HepG2 (cell line): ENCODE measurements around the gene ZNF556. TPM values are rescaled to one million over a fixed set of nuclear protein-coding genes. Genes with fewer than 3 reads are reported as not detected.

ENCODE experiments used
- ATAC-seq: fragments of 200-7000 bp; cut with Tn5 transposase; 3 replicates; pipeline ENCODE4 v1.9.1; 2020; ENCODE audit warnings: mild to moderate bottlenecking, moderate library complexity
- BruUV-seq: library from RNA; stranded (reverse); fragments of 400-500 nt; replicated peaks from 2 replicates; lab custom pipeline; 2021; lab: Mats Ljungman, UMichigan
- CTCF ChIA-PET: fragments of 300-600 bp; formaldehyde crosslinking; extraction: SDS; loops from one replicate; lab custom pipeline; 2021; ENCODE audit warnings: low total read pairs, inconsistent platforms, low intra/inter-chr PET ratio; lab: Yijun Ruan, JAX
- POLR2A ChIA-PET: fragments of 350-600 bp; sonication (Branson Sonifier 250); formaldehyde crosslinking; loops from one replicate; lab custom pipeline; 2020; ENCODE audit warnings: antibody characterized with exemption, inconsistent platforms; lab: Yijun Ruan, JAX
- DNase-seq: peaks from one replicate; pipeline ENCODE4 v3.0.0-alpha.2; 2015; ENCODE audit warnings: low spot score
- FAIRE-seq: peaks from 3 replicates; lab custom pipeline; 2011; peaks lifted over from hg19 to GRCh38; lab: Jason Lieb, UNC
- H2AFZ ChIP-seq: one replicate; pipeline ENCODE4 v1.6.1; 2011; ENCODE audit warnings: low read length, inconsistent platforms
- H3K27ac ChIP-seq: fragments of 300-600 bp; 3 replicates; pipeline ENCODE4 v1.8.0; 2011; ENCODE audit warnings: mixed run types, mild to moderate bottlenecking, mixed read lengths, low read length, inconsistent platforms; ENCODE audit not compliant: insufficient read depth; ENCODE audit errors: extremely low read length
- H3K27me3 ChIP-seq, 2 experiments: fragments of 200-600 bp in 1 of 2; 2 replicates in 1 of 2; 3 replicates in 1 of 2; pipeline versions ENCODE4 v1.6.0 to v1.8.0; 2011; ENCODE audit warnings: low read length in 2 of 2, mild to moderate bottlenecking in 2 of 2, moderate library complexity in 2 of 2, inconsistent platforms in 1 of 2; ENCODE audit not compliant: insufficient read depth in 2 of 2, control insufficient read depth in 1 of 2
- H3K36me3 ChIP-seq, 2 experiments: fragments of 200-600 bp in 1 of 2; replicated peaks in 1 of 2; 2 replicates in 1 of 2; 3 replicates in 1 of 2; pipeline versions ENCODE4 v1.5.1 to v1.8.0; 2011; ENCODE audit warnings: low read length in 2 of 2, inconsistent platforms in 1 of 2; ENCODE audit not compliant: insufficient read depth in 2 of 2, control insufficient read depth in 1 of 2
- H3K4me1 ChIP-seq: 2 replicates; pipeline ENCODE4 v1.5.1; 2012; ENCODE audit warnings: low read length, inconsistent platforms; ENCODE audit not compliant: insufficient read depth
- H3K4me2 ChIP-seq: 2 replicates; pipeline ENCODE4 v1.6.0; 2011; ENCODE audit warnings: low read depth, low read length, inconsistent platforms
- H3K4me3 ChIP-seq, 3 experiments: fragments of 200-600 bp in 1 of 3; sonication (generic), shearing (Covaris generic) in 1 of 3; replicated peaks in 1 of 3; 2 replicates each; pipeline ENCODE4 v1.5.1; 2011 to 2016; ENCODE audit warnings: low read length in 3 of 3, inconsistent platforms in 2 of 3, low read depth in 2 of 3, mild to moderate bottlenecking in 2 of 3, control low read depth in 1 of 3, mixed read lengths in 1 of 3; ENCODE audit not compliant: insufficient read depth in 1 of 3
- H3K79me2 ChIP-seq: one replicate; pipeline ENCODE4 v1.6.1; 2011; ENCODE audit warnings: low read length, inconsistent platforms; ENCODE audit not compliant: insufficient read depth
- H3K9ac ChIP-seq: 2 replicates; pipeline ENCODE4 v1.6.0; 2011; ENCODE audit warnings: mild to moderate bottlenecking, low read depth, low read length, inconsistent platforms; ENCODE audit not compliant: insufficient read depth
- H3K9me3 ChIP-seq: 2 replicates; pipeline ENCODE4 v1.5.1; 2012; ENCODE audit warnings: mild to moderate bottlenecking, low read length
- H4K20me1 ChIP-seq: 2 replicates; pipeline ENCODE4 v1.6.0; 2011; ENCODE audit warnings: inconsistent platforms, mild to moderate bottlenecking, low read length, moderate library complexity; ENCODE audit not compliant: insufficient read depth
- NKX3-1 ChIP-seq: sonication (generic); formaldehyde crosslinking; IDR thresholded peaks from 2 replicates; pipeline ENCODE4 v1.5.0; 2020; ENCODE audit warnings: missing genetic modification reagents
- TEF ChIP-seq: sonication (generic); formaldehyde crosslinking; IDR thresholded peaks from 2 replicates; pipeline ENCODE4 v1.5.0; 2020; ENCODE audit warnings: missing genetic modification reagents
- WGBS: methylation state at CpG from one replicate; pipeline ENCODE4 v1.1.6; 2017; ENCODE audit warnings: low lambda C conversion rate; 5-methylcytosine and 5-hydroxymethylcytosine counted together
- in situ Hi-C: cut with HindIII; loops from 2 replicates; pipeline ENCODE4 v1.10.0; 2017; ENCODE audit warnings: low pct_unique_long_range_greater_than_20kb; ENCODE audit not compliant: extremely low pct_ligation_motif_present
- intact Hi-C: fragments of 100-400 bp; cut with micrococcal nuclease; formaldehyde crosslinking; loops from one replicate; pipeline ENCODE4 v1.10.0; 2022; ENCODE audit not compliant: unreplicated experiment
- polyA plus RNA-seq, 8 experiments: library from polyadenylated mRNA; depleted of rRNA in 3 of 8; stranded (reverse) in 7 of 8; unstranded in 1 of 8; fragments of >200 nt; fragmentation: Illumina TruSeq in 4 of 8; extraction: Trizol in 4 of 8; gene quantifications; 2 replicates each; pipeline versions ENCODE4 v1.2.1 to v1.2.3, GENCODE V29; 2011 to 2016; ENCODE audit warnings: low read depth in 4 of 8, missing spikeins in 1 of 8, mixed read lengths in 1 of 8; ENCODE audit not compliant: insufficient read depth in 1 of 8
- total RNA-seq, 5 experiments: library from RNA; depleted of rRNA; stranded (reverse); fragments of >200 nt; fragmentation: Illumina TruSeq; extraction: Trizol; gene quantifications; 2 replicates each; pipeline ENCODE4 v1.2.3, GENCODE V29; 2016; ENCODE audit warnings: low read depth in 1 of 5
- TF ChIP-seq, protein P1 (sequence below): sonication (generic); formaldehyde crosslinking; IDR thresholded peaks from 2 replicates; pipeline ENCODE4 v1.4.0; 2020; ENCODE audit warnings: mild to moderate bottlenecking, missing genetic modification reagents

ZNF556 gene
- total and polyA plus RNA-seq, 2 of the 13 experiments (the other 11 are each of a cell fraction or from before 2014, with no cell fraction given), result 4.2 to 28.6 TPM

DNA sequence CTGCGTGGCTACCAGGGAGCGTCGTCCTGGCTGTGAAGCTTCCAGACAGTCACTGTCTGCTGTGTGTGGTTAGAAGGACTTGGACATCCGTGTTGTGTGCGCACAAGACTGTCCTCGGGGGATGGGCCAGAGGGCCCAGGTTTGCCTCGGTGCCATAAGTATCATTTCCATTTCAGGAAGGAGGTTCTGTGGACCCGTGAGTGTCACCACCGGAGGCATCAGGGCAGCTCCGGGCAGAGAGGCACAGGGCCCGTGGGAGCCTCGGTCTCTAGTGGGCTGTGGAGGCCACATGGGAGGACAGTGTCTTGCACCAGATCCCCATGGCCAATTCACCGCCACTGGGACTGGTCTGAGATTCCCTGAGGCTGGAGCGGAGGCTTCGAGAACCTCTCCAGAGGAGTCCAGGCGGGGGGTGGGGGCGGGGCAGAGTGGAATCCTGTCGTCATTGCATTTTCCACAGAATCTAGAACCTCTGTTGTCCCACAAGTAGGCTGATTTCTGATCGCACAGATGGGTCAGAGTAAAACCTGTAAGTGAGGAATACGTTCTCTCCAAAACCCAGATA lies 39.6 kb downstream of the ZNF556 start (continued):
- TF ChIP-seq, protein P1, sequence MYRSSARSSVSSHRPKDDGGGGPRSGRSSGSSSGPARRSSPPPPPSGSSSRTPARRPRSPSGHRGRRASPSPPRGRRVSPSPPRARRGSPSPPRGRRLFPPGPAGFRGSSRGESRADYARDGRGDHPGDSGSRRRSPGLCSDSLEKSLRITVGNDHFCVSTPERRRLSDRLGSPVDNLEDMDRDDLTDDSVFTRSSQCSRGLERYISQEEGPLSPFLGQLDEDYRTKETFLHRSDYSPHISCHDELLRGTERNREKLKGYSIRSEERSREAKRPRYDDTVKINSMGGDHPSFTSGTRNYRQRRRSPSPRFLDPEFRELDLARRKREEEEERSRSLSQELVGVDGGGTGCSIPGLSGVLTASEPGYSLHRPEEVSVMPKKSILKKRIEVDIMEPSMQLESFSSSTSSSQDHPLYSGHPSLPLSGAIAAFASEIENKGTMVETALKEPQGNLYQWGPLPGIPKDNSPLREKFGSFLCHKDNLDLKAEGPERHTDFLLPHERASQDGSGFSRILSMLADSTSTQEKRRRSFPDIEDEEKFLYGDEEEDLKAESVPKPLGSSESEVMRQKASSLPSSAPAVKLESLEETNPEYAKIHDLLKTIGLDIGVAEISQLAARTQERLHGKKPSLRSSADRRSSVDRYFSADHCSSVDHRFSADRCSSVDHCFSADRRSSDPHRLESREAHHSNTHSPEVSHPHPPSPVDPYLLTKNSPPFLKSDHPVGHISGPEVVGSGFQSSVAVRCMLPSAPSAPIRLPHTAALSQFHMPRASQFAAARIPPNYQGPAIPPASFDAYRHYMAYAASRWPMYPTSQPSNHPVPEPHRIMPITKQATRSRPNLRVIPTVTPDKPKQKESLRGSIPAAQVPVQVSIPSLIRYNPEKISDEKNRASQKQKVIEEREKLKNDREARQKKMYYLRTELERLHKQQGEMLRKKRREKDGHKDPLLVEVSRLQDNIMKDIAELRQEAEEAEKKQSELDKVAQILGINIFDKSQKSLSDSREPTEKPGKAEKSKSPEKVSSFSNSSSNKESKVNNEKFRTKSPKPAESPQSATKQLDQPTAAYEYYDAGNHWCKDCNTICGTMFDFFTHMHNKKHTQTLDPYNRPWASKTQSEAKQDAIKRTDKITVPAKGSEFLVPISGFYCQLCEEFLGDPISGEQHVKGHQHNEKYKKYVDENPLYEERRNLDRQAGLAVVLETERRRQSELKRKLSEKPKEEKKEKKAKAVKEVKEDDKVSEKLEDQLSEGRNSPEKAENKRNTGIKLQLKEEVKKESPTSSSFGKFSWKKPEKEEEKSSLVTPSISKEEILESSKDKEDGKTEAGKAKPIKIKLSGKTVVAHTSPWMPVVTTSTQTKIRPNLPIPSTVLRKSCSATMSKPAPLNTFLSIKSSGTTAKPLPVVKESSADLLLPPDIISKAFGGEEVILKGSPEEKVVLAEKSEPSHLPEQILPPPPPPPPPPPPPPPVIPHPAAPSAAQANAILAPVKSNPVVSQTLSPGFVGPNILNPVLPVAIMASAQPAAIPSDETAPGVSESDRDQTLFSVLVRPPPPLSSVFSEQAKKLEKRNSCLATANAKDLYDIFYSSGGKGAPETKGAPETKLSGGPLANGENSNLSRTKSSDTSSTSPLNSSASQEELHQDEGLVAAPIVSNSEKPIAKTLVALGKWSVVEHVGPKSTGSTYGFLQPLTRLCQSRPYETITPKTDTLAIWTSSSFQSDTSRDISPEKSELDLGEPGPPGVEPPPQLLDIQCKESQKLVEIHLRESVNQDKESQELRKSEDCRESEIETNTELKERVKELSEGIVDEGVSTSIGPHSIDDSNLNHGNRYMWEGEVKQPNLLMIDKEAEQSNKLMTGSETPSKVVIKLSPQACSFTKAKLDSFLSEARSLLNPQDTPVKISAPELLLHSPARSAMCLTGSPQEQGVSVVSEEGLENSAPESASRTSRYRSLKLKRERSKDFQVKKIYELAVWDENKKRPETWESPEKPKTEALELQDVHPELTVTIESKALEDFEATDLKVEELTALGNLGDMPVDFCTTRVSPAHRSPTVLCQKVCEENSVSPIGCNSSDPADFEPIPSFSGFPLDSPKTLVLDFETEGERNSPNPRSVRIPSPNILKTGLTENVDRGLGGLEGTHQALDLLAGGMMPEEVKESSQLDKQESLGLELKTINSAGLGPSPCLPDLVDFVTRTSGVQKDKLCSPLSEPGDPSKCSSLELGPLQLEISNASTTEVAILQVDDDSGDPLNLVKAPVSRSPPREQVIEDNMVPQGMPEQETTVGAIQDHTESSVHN (CRISPR knock-in tag), result no peak
- TF ChIP-seq NKX3-1 (CRISPR knock-in tag), result no peak
- TF ChIP-seq, all 625 proteins: peak for 0

- BruUV-seq, result no TSS peak
- 0 out of 2 replicates have a peak, but pooled peaks cover 5% of the 10 kb centered on the region for H3K4me1 ChIP-seq
- no peak for TF ChIP-seq TEF
- no peak overlapping the region for H3K9ac ChIP-seq
- peaks cover 5% of the 10 kb centered on the region for H4K20me1 ChIP-seq
- no peak overlapping the region for H3K4me2 ChIP-seq
- H3K27ac ChIP-seq, result no peak overlapping the region
- intact Hi-C loops, result no loop called here
- no peak for FAIRE-seq
- H3K27me3 ChIP-seq, result no peaks in the 10 kb centered on the region
- ChIA-PET POLR2A (interaction anchor here (1.7 kb wide), 1 partner anchor 10 kb away, joined by 4 read pairs; no protein-coding TSS in a partner anchor), CTCF (no interaction called here)
- in situ Hi-C loops, result no loop called here
- H3K79me2 ChIP-seq, result peaks cover 69% of the 10 kb centered on the region
- no peaks in the 10 kb centered on the region for H3K9me3 ChIP-seq
- H2AFZ ChIP-seq, result no peak overlapping the region
- H3K4me3 ChIP-seq, result no peak overlapping the region
- no peak for ATAC-seq
- H3K36me3 ChIP-seq, result peaks cover 11 to 33% of the 10 kb centered on the region in 2 experiments
- no peak for DNase-seq
- WGBS, result 91% methylated on average over 5 of the region's 5 CpGs
Measured at GRCh38 chr19:2912306-2912705, 45.2 kb downstream of the ZNF556 start.
